Effector memory CD4-positive, alpha-beta T cell (primary cell): ENCODE data around the gene MRM2.
A peak's percentile ranks its signal among the peaks of the same experiment; 100 is the strongest.

Experiments used
- DNase-seq, 3 donors: peaks; one replicate each; pipeline ENCODE4 v3.0.0-alpha.2; 2020
- H3K27ac ChIP-seq: 2 replicates; pipeline ENCODE4 v1.7.0; 2013; ENCODE audit warnings: mild to moderate bottlenecking, low read length, moderate library complexity; ENCODE audit not compliant: insufficient read depth, poor library complexity, severe bottlenecking
- H3K27me3 ChIP-seq: replicated peaks from 2 replicates; pipeline ENCODE4 v1.7.0; 2013; ENCODE audit warnings: mild to moderate bottlenecking, low read length; ENCODE audit not compliant: insufficient read depth, control insufficient read depth, poor library complexity, severe bottlenecking
- H3K36me3 ChIP-seq: 2 replicates; pipeline ENCODE4 v1.7.0; 2013; ENCODE audit warnings: mild to moderate bottlenecking, low read length, moderate library complexity; ENCODE audit not compliant: control insufficient read depth, insufficient read depth
- H3K4me1 ChIP-seq: 2 replicates; pipeline ENCODE4 v1.7.0; 2013; ENCODE audit warnings: low read length, mild to moderate bottlenecking; ENCODE audit not compliant: control insufficient read depth, insufficient read depth, poor library complexity, severe bottlenecking
- H3K4me3 ChIP-seq: 2 replicates; pipeline ENCODE4 v1.7.0; 2013; ENCODE audit warnings: low read length, low read depth, mild to moderate bottlenecking; ENCODE audit not compliant: insufficient read depth, poor library complexity, severe bottlenecking
- H3K9me3 ChIP-seq: 2 replicates; pipeline ENCODE4 v1.7.0; 2013; ENCODE audit warnings: mild to moderate bottlenecking, low read length, moderate library complexity; ENCODE audit not compliant: control insufficient read depth

Gene MRM2

GRCh38 chr7:2248984-2249694 is 7.1 kb upstream of the MRM2 start:
- no peak for DNase-seq
- Histone ChIP-seq H3K27me3 (no peaks in the 10 kb centered on the region), H3K4me1 (peaks cover 12% of the 10 kb centered on the region), H3K4me3 (no peak overlapping the region), H3K27ac (no peak overlapping the region), H3K9me3 (no peaks in the 10 kb centered on the region), H3K36me3 (no peaks in the 10 kb centered on the region)

- H3K4me3 ChIP-seq, result no peak overlapping the region
- DNase-seq, result no peak
- no peaks in the 10 kb centered on the region for H3K9me3 ChIP-seq
- H3K4me1 ChIP-seq, result peaks cover 15% of the 10 kb centered on the region
- no peaks in the 10 kb centered on the region for H3K36me3 ChIP-seq
- H3K27me3 ChIP-seq, result no peaks in the 10 kb centered on the region
- no peak overlapping the region for H3K27ac ChIP-seq
These were observed 5.4 kb upstream of the MRM2 start for GRCh38 chr7:2247141-2247995.

- H3K4me3 ChIP-seq, result no peak overlapping the region
- no peak for DNase-seq
These were observed 4.1 kb upstream of the MRM2 start for GRCh38 chr7:2245883-2246675.

GRCh38 chr7:2244404-2244995 is 2.5 kb upstream of the MRM2 start:
- no peak for DNase-seq
- Histone ChIP-seq H3K36me3 (no peaks in the 10 kb centered on the region), H3K9me3 (no peaks in the 10 kb centered on the region), H3K4me1 (peaks cover 12% of the 10 kb centered on the region), H3K27me3 (no peaks in the 10 kb centered on the region), H3K4me3 (no peak overlapping the region), H3K27ac (no peak overlapping the region)

More at GRCh38 chr7:2245883-2246675, 4.1 kb upstream of the MRM2 start:
- Histone ChIP-seq H3K36me3 (no peaks in the 10 kb centered on the region), H3K9me3 (no peaks in the 10 kb centered on the region), H3K27me3 (no peaks in the 10 kb centered on the region), H3K27ac (no peak overlapping the region), H3K4me1 (peaks cover 12% of the 10 kb centered on the region)

GRCh38 chr7:2243458-2243857 is 1.5 kb upstream of the MRM2 start:
- H3K9me3 ChIP-seq, result no peaks in the 10 kb centered on the region
- DNase-seq, result no peak
- no peaks in the 10 kb centered on the region for H3K27me3 ChIP-seq
- no peak overlapping the region for H3K4me3 ChIP-seq
- peaks cover 3% of the 10 kb centered on the region for H3K4me1 ChIP-seq
- no peak overlapping the region for H3K27ac ChIP-seq
- H3K36me3 ChIP-seq, result peaks cover under 1% of the 10 kb centered on the region

GRCh38 chr7:2242541-2243429 is 780 bp upstream of the MRM2 start:
- Histone ChIP-seq H3K36me3 (peaks cover 7% of the 10 kb centered on the region), H3K27ac (peak overlapping the region; percentile 67), H3K27me3 (no peaks in the 10 kb centered on the region), H3K9me3 (no peaks in the 10 kb centered on the region), H3K4me1 (peaks cover 3% of the 10 kb centered on the region), H3K4me3 (peak overlapping the region; percentile 93)
- no peak for DNase-seq

- peaks cover 3% of the 10 kb centered on the region for H3K4me1 ChIP-seq
- H3K27ac ChIP-seq, result no peak overlapping the region
- H3K9me3 ChIP-seq, result no peaks in the 10 kb centered on the region
These were observed 2.8 kb downstream of the MRM2 start for GRCh38 chr7:2239242-2239641.

GRCh38 chr7:2237109-2237602 is 4.8 kb downstream of the MRM2 start:
- Histone ChIP-seq H3K4me3 (no peak overlapping the region), H3K9me3 (no peaks in the 10 kb centered on the region), H3K4me1 (no peaks in the 10 kb centered on the region), H3K36me3 (peaks cover 15% of the 10 kb centered on the region), H3K27ac (no peak overlapping the region), H3K27me3 (no peaks in the 10 kb centered on the region)
- no peak for DNase-seq

More at GRCh38 chr7:2239242-2239641, 2.8 kb downstream of the MRM2 start:
- DNase-seq, result no peak
- Histone ChIP-seq H3K27me3 (no peaks in the 10 kb centered on the region), H3K36me3 (peaks cover 15% of the 10 kb centered on the region), H3K4me3 (no peak overlapping the region)

GRCh38 chr7:2233926-2234325 is 8.1 kb downstream of the MRM2 start:
- no peak for DNase-seq
- no peaks in the 10 kb centered on the region for H3K9me3 ChIP-seq
- H3K4me3 ChIP-seq, result no peak overlapping the region
- peaks cover 15% of the 10 kb centered on the region for H3K36me3 ChIP-seq
- peaks cover 6% of the 10 kb centered on the region for H3K4me1 ChIP-seq
- H3K27ac ChIP-seq, result no peak overlapping the region
- H3K27me3 ChIP-seq, result no peaks in the 10 kb centered on the region
